Stimulated activated CD8-positive, alpha-beta memory T cell treated with anti-CD3 and anti-CD28 coated beads, Interleukin-12 subunit alpha, Interleukin-12 subunit beta, amount 100 ng/mL, for 24 hours (primary cell): Measurements from ENCODE around the gene SLC25A26.
"Not testable (repeated sequence)": the region's sequence is repeated elsewhere in the genome, so short reads cannot be mapped to it uniquely, and the experiment has no call there.

ENCODE experiments used
- DNase-seq: peaks from one replicate; pipeline ENCODE4 v3.0.0-alpha.2; 2020; ENCODE audit errors: extremely low read depth

SLC25A26 gene

GRCh38 chr3:66411474-66411873 is 190.7 kb downstream of the SLC25A26 start:
- no peak for DNase-seq

GRCh38 chr3:66411961-66412887 is 191.4 kb downstream of the SLC25A26 start:
- no peak for DNase-seq

DNA sequence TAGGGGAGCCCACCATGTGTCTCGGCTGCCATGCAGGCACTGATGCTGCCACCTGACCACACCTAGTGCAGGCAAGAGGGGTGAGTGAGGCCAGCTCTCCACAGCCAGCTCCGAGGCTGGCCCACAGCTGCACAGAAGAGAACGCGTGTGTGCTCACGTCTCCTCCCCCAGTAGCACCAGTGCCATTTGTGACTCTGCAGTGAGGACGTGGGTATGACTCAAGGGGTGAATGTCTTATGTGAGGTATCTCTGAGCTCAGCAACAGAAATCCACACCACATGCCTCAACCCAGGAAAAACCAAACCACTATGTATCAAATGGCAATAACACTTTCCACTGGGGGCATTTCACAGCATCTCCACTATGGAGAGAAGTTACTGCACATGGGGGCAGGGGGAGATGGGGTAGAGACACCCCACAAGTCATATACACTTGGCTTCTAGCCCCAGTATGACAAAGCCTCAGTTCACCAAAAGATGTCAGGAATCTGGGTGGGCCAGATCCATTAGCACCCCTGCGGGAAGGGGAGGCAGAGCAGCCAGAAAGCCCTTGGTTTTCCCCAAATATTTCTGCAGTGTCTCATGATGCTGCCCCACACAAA is 192.4 kb downstream of the SLC25A26 start:
- DNase-seq, result no peak

- no peak for DNase-seq
Measured at GRCh38 chr3:66414846-66415245, 194.0 kb downstream of the SLC25A26 start.

GRCh38 chr3:66415867-66416428 is 195.1 kb downstream of the SLC25A26 start:
- no peak for DNase-seq

DNA sequence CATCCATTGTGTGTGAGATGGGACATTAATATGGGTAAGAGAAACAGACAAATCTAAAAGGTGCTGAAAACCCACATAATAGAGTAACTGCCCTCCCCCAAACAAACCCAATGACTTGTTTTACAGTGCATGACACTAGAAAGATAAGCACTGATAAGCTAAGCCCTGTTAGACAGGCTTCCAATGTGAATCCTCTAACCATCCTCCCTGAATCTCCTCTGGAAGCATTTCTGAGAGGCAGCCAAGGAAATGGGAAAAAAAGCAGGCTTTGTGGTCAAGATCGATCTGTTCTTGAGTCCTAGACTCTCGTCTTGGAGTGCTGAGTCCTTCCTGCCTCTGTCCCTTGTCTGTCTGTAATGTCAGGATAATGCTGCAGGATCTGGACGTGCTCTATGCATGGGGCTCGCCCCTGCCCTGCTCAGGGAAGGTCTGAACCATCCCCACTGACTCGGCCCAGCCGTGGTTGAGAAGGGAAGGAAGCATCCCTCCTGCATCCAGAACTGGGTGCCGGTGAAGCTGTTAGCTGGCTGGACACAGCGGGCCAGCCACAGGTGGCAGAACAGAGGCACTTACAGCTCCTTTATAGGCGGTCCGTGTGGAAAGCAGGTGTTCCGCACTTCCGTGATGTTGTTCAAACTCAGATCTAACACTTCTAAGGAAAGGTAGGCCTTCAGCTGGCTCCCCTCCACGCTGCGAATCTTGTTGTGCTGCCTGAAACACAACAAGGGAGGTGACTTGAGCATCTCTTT is 195.9 kb downstream of the SLC25A26 start:
- no peak for DNase-seq

DNA sequence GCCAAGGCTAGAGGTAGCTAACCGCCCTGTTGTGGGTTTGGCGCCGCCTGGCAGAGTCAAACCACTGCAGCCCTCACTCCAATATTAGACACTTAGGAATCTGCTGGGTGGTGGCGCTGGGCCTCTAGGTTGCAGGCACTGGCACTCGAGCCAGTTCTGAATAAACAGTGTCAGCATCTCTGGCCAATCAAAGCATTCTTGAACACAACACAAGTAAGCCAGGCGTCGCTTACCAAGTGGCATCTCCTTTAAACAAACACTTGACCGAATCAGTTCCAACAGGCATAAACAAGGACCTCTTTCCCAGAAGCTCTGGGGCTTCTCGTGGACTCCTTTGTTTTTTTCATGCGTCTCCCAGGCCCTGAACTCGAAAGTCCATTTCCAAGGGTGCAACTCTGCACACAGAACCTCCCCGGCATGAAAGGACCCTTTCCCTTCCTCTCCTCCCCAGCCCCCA is 197.7 kb downstream of the SLC25A26 start:
- DNase-seq, result no peak

GRCh38 chr3:66419036-66419435 is 198.2 kb downstream of the SLC25A26 start:
- no peak for DNase-seq

DNA sequence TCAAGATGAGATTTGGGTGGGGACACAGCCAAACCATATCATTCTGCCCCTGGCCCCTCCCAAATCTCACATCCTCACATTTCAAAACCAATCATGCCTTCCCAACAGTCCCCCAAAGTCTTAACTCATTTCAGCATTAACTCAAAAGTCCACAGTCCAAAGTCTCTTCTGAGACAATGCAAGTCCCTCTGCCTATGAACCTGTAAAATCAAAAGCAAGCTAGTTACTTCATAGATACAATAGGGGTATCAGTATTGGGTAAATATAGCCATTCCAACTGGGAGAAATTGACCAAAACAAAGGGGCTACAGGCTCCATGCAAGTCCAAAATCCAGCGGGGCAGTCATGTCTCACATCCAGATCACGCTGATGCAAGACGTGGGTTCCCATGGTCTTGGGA is 200.3 kb downstream of the SLC25A26 start:
- DNase-seq, result not testable (repeated sequence)

GRCh38 chr3:66421893-66422292 is 201.1 kb downstream of the SLC25A26 start:
- DNase-seq, result not testable (repeated sequence)

DNA sequence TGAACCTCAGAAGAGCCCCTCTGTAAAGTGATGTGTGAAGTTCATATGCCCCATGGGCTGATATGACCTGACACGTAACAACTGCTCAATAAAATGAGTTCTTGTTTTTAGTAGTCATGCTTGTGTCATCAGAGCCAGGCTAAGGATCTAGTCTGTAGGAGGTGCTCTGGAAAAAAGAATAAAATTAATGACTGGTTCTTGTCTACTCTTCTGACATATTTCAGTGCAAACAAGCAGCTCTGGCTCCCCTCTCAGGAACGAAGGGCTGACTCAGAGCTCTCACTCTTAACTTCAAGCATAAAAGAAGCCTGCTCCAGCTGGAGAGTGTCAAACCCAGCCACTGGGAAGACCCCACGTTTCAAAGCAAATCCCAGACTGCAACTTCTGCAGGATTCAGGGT is 203.0 kb downstream of the SLC25A26 start:
- DNase-seq, result no peak

- no peak for DNase-seq
Measured at GRCh38 chr3:66425032-66425431, 204.2 kb downstream of the SLC25A26 start.

DNA sequence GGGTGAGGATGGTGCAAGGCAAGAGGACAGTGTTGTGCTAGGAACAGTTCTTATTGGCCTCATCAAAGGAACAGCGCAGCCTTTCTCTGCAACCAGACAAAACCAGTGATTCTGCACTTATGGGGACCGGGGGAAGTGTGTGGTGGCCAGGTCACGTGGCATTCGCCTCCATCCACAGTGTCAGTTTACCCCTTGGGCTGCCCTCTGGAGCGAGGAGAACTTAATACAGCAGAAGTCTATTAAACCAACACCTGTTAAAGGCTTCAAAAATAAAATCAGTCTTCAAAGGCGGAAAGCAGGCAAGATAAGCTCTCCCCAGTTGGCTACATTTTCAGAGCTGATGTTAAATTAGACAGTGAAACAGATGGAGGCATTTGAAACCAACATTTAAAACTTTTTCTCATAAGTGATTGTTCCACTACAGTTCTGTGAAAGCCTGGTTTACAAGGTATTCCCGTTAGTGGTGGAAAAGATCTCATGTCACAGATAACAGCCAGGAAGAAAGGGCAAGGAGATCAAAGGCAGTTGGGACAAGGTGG is 204.8 kb downstream of the SLC25A26 start:
- DNase-seq, result no peak

DNA sequence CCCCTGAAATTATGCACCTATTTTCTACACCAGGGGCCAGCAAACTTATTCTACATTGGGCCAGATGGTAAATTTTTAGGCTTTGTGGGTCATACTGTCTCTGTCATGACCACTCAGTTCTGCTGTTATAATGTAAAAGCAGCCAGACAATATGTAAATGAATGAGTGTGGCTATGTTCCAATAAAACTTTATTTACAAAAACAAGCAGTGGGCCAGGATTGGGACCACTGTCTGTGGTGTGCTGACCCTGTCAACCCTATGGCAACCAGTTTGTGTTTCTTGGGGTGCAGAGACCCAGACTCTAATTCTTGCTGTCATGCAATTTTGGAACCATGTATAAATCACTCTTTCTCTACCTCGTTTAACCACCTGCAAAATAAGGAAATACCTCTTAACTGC is 205.3 kb downstream of the SLC25A26 start:
- no peak for DNase-seq

DNA sequence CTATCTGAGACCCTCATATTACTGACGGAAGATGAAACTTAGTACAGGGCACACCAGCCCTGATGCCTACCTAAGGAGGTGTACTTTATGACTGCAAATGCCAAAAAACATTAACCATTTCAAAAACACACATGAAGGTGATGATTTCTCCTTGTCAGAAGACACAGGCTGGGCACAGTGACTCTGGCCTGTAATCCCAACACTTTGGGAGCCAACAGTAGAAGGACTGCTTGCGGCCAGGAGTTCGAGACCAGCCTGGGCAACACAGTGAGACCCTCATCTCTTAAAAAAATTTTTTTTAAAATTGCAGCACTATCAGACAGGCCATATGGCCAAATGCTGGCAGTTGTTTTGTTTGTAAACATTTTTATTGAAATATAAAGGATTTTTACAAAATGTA is 206.6 kb downstream of the SLC25A26 start:
- no peak for DNase-seq

DNA sequence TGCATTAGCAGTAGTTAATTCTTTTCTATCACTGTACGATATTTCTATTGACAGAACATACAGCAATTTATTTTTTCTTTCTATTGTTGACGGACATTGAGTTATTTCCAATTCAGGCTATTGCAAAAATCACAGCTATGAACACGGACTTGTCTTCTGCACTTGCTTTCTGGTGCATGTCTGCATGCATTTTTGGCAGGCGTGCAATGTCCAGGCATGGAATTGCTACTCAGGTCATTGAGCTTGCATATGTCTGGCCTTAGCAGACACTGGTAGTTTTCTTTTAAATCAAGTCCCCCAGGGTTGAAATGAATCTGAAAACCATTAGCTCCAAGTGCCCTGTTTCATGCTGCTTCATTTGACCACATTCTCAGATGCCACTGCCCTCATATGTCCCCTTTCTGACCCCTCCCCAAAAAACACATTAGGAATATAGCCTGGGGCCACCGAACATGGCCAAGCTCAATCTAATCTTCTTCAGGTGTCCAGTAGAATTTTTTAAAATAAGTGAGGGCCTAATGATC is 207.2 kb downstream of the SLC25A26 start:
- DNase-seq, result no peak
